WTC11 (cell line): ENCODE data around the gene FAF1. TPM values are rescaled to one million over a fixed set of nuclear protein-coding genes. Genes with fewer than 3 reads are reported as not detected.

Experiments
- ATAC-seq: fragments of 200-7000 bp; cut with Tn5 transposase; 2 replicates; pipeline ENCODE4 v1.10.0; 2021; ENCODE audit warnings: mild to moderate bottlenecking, moderate library complexity
- CTCF ChIA-PET: fragments of 300-600 bp; sonication (Branson Sonifier 250); formaldehyde crosslinking; loops from one replicate; lab custom pipeline; 2021; ENCODE audit warnings: antibody characterized with exemption; lab: Charles Lee
- POLR2A ChIA-PET: fragments of 350-600 bp; sonication (Branson Sonifier 250); formaldehyde crosslinking; loops from one replicate; lab custom pipeline; 2021; ENCODE audit warnings: antibody characterized with exemption; lab: Charles Lee
- DNase-seq: peaks from one replicate; pipeline ENCODE4 v3.0.0; 2021; ENCODE audit warnings: low spot score
- H3K27ac Mint-ChIP-seq: 2 replicates; pipeline ENCODE4 v1.8.0; 2021; ENCODE audit warnings: mixed read lengths
- H3K27me3 Mint-ChIP-seq: 2 replicates; pipeline ENCODE4 v1.8.0; 2021; ENCODE audit warnings: low read depth, mild to moderate bottlenecking, moderate library complexity, mixed read lengths
- H3K36me3 Mint-ChIP-seq: 2 replicates; pipeline ENCODE4 v1.8.0; 2021; ENCODE audit warnings: mixed read lengths
- H3K4me1 Mint-ChIP-seq: 2 replicates; pipeline ENCODE4 v1.8.0; 2022; ENCODE audit warnings: mixed read lengths
- H3K4me3 Mint-ChIP-seq: 2 replicates; pipeline ENCODE4 v1.8.0; 2021; ENCODE audit warnings: mild to moderate bottlenecking, moderate library complexity, mixed read lengths
- H3K9me3 Mint-ChIP-seq: 2 replicates; pipeline ENCODE4 v1.8.0; 2021; ENCODE audit warnings: mixed read lengths
- CREM ChIP-seq: sonication (generic); formaldehyde crosslinking; IDR thresholded peaks from 2 replicates; pipeline ENCODE4 v1.8.1; 2022; ENCODE audit warnings: mild to moderate bottlenecking, missing genetic modification reagents, moderate library complexity
- FOXK1 ChIP-seq: sonication (generic); formaldehyde crosslinking; IDR thresholded peaks from 2 replicates; pipeline ENCODE4 v1.8.0; 2022; ENCODE audit warnings: mild to moderate bottlenecking, moderate library complexity, missing genetic modification reagents
- GRHL2 ChIP-seq: fragments of 250-450 bp; sonication (Bioruptor Pico); IDR thresholded peaks from 2 replicates; pipeline ENCODE4 v1.8.0; 2022; ENCODE audit warnings: mild to moderate bottlenecking, moderate library complexity; ENCODE audit not compliant: insufficient replicate concordance, severe bottlenecking
- IRF2 ChIP-seq: sonication (generic); formaldehyde crosslinking; IDR thresholded peaks from 2 replicates; pipeline ENCODE4 v1.8.0; 2022; ENCODE audit warnings: low read depth, missing genetic modification reagents, borderline replicate concordance
- JUN ChIP-seq: sonication (generic); formaldehyde crosslinking; IDR thresholded peaks from 2 replicates; pipeline ENCODE4 v1.8.0; 2023; ENCODE audit warnings: mild to moderate bottlenecking, missing genetic modification reagents
- NFATC4 ChIP-seq: fragments of 250-450 bp; sonication (Bioruptor Pico); IDR thresholded peaks from 2 replicates; pipeline ENCODE4 v1.9.0; 2021; ENCODE audit warnings: mild to moderate bottlenecking
- NR2C2 ChIP-seq: sonication (generic); formaldehyde crosslinking; IDR thresholded peaks from 2 replicates; pipeline ENCODE4 v1.8.0; 2022; ENCODE audit warnings: mild to moderate bottlenecking, missing genetic modification reagents
- SMAD3 ChIP-seq: sonication (generic); formaldehyde crosslinking; IDR thresholded peaks from 2 replicates; pipeline ENCODE4 v1.8.0; 2022; ENCODE audit warnings: missing genetic modification reagents, mild to moderate bottlenecking, borderline replicate concordance
- SMAD4 ChIP-seq: sonication (generic); formaldehyde crosslinking; IDR thresholded peaks from 2 replicates; pipeline ENCODE4 v1.8.0; 2022; ENCODE audit warnings: mild to moderate bottlenecking, missing genetic modification reagents
- SP1 ChIP-seq: sonication (generic); formaldehyde crosslinking; conservative IDR thresholded peaks from 2 replicates; pipeline ENCODE4 v1.8.1; 2022; ENCODE audit warnings: missing genetic modification reagents
- ZBTB21 ChIP-seq: sonication (generic); formaldehyde crosslinking; IDR thresholded peaks from 2 replicates; pipeline ENCODE4 v1.8.1; 2023; ENCODE audit warnings: mild to moderate bottlenecking, missing genetic modification reagents, borderline replicate concordance
- ZNF396 ChIP-seq: fragments of 250-450 bp; sonication (Bioruptor Pico); IDR thresholded peaks from 2 replicates; pipeline ENCODE4 v1.8.0; 2021; ENCODE audit warnings: mild to moderate bottlenecking, moderate library complexity, borderline replicate concordance
- ZNF671 ChIP-seq: fragments of 250-450 bp; sonication (Bioruptor Pico); IDR thresholded peaks from 2 replicates; pipeline ENCODE4 v1.8.0; 2021; ENCODE audit warnings: mild to moderate bottlenecking
- total RNA-seq: library from RNA; stranded (reverse); gene quantifications from 3 replicates; pipeline ENCODE4 v1.2.3, GENCODE V29; 2021
- TF ChIP-seq, protein P1 (sequence below): sonication (generic); formaldehyde crosslinking; IDR thresholded peaks from 2 replicates; pipeline ENCODE4 v1.8.1; 2023; ENCODE audit warnings: mild to moderate bottlenecking, missing genetic modification reagents
- TF ChIP-seq, protein P2 (sequence below): sonication (generic); formaldehyde crosslinking; IDR thresholded peaks from 2 replicates; pipeline ENCODE4 v1.8.1; 2023; ENCODE audit warnings: mild to moderate bottlenecking, missing genetic modification reagents, moderate library complexity
- TF ChIP-seq, protein P3 (sequence below): fragments of 250-450 bp; sonication (Bioruptor Pico); IDR thresholded peaks from 2 replicates; pipeline ENCODE4 v2.1.2; 2022; ENCODE audit warnings: mild to moderate bottlenecking, moderate library complexity
- TF ChIP-seq, protein P4 (sequence below): fragments of 250-450 bp; sonication (Bioruptor Pico); IDR thresholded peaks from 2 replicates; pipeline ENCODE4 v1.9.0; 2021; ENCODE audit warnings: moderate library complexity, mild to moderate bottlenecking, inconsistent platforms, borderline replicate concordance
- TF ChIP-seq, protein P5 (sequence below): sonication (generic); formaldehyde crosslinking; IDR thresholded peaks from 2 replicates; pipeline ENCODE4 v1.8.0; 2022; ENCODE audit warnings: mild to moderate bottlenecking, missing genetic modification reagents
- TF ChIP-seq, protein P6 (sequence below): fragments of 250-450 bp; sonication (Bioruptor Pico); IDR thresholded peaks from 2 replicates; pipeline ENCODE4 v1.9.0; 2021; ENCODE audit warnings: mild to moderate bottlenecking
- TF ChIP-seq, protein P7 (sequence below): sonication (generic); formaldehyde crosslinking; IDR thresholded peaks from 2 replicates; pipeline ENCODE4 v1.8.1; 2022; ENCODE audit warnings: low read depth, mild to moderate bottlenecking, moderate library complexity, missing genetic modification reagents, borderline replicate concordance

The FAF1 gene
- total RNA-seq, 1 experiment from 2014 or later: 53.5 TPM

DNA sequence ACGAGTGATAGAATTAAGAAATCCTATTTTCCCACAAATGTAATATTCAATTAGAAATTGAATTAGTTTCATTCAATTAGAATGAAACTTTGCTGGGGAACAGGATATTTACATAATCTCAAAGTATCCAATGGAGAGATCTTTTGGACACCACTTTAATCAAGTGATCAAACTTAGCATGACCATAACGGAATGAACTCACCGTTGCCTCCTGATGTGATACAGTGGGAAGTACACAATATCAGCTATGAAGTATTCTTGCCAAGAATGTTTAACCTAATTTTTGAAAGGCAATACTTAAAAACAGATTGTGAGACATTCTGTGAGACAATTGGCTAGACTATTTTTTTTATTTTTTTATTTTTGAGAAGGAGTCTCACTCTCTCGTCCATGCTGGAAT is 26.6 kb upstream of the FAF1 start:
- DNase-seq (no peak), ATAC-seq (no peak)
- Mint-ChIP-seq H3K9me3 (no peaks in the 10 kb centered on the region), H3K27ac (no peak overlapping the region), H3K4me1 (no peaks in the 10 kb centered on the region), H3K4me3 (no peak overlapping the region), H3K36me3 (no peaks in the 10 kb centered on the region), H3K27me3 (peaks cover 43% of the 10 kb centered on the region)
- POLR2A ChIA-PET: no interaction called here
- no peak for TF ChIP-seq SP1 (CRISPR knock-in tag)
- TF ChIP-seq NFATC4 (CRISPR knock-in tag): no peak
- TF ChIP-seq, protein P1, sequence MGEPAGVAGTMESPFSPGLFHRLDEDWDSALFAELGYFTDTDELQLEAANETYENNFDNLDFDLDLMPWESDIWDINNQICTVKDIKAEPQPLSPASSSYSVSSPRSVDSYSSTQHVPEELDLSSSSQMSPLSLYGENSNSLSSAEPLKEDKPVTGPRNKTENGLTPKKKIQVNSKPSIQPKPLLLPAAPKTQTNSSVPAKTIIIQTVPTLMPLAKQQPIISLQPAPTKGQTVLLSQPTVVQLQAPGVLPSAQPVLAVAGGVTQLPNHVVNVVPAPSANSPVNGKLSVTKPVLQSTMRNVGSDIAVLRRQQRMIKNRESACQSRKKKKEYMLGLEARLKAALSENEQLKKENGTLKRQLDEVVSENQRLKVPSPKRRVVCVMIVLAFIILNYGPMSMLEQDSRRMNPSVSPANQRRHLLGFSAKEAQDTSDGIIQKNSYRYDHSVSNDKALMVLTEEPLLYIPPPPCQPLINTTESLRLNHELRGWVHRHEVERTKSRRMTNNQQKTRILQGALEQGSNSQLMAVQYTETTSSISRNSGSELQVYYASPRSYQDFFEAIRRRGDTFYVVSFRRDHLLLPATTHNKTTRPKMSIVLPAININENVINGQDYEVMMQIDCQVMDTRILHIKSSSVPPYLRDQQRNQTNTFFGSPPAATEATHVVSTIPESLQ: no peak
- TF ChIP-seq, protein P2, sequence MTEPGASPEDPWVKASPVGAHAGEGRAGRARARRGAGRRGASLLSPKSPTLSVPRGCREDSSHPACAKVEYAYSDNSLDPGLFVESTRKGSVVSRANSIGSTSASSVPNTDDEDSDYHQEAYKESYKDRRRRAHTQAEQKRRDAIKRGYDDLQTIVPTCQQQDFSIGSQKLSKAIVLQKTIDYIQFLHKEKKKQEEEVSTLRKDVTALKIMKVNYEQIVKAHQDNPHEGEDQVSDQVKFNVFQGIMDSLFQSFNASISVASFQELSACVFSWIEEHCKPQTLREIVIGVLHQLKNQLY (CRISPR knock-in tag): no peak
- TF ChIP-seq ZNF671: no peak
- TF ChIP-seq JUN (CRISPR knock-in tag): no peak
- TF ChIP-seq, protein P3, sequence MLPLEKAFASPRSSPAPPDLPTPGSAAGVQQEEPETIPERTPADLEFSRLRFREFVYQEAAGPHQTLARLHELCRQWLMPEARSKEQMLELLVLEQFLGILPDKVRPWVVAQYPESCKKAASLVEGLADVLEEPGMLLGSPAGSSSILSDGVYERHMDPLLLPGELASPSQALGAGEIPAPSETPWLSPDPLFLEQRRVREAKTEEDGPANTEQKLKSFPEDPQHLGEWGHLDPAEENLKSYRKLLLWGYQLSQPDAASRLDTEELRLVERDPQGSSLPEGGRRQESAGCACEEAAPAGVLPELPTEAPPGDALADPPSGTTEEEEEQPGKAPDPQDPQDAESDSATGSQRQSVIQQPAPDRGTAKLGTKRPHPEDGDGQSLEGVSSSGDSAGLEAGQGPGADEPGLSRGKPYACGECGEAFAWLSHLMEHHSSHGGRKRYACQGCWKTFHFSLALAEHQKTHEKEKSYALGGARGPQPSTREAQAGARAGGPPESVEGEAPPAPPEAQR (CRISPR knock-in tag): no peak
- TF ChIP-seq, protein P4, sequence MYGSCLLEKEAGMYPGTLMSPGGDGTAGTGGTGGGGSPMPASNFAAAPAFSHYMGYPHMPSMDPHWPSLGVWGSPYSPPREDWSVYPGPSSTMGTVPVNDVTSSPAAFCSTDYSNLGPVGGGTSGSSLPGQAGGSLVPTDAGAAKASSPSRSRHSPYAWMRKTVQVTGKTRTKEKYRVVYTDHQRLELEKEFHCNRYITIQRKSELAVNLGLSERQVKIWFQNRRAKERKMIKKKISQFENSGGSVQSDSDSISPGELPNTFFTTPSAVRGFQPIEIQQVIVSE (CRISPR knock-in tag): no peak
- no peak for TF ChIP-seq SMAD4 (CRISPR knock-in tag)
- no peak for TF ChIP-seq ZBTB21 (CRISPR knock-in tag)
- TF ChIP-seq FOXK1: no peak
- no peak for TF ChIP-seq CREM (CRISPR knock-in tag)
- TF ChIP-seq, protein P5, sequence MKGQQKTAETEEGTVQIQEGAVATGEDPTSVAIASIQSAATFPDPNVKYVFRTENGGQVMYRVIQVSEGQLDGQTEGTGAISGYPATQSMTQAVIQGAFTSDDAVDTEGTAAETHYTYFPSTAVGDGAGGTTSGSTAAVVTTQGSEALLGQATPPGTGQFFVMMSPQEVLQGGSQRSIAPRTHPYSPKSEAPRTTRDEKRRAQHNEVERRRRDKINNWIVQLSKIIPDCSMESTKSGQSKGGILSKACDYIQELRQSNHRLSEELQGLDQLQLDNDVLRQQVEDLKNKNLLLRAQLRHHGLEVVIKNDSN (CRISPR knock-in tag): no peak
- TF ChIP-seq IRF2 (CRISPR knock-in tag): no peak
- TF ChIP-seq ZNF396: no peak
- TF ChIP-seq GRHL2: no peak
- CTCF ChIA-PET: no interaction called here

DNA sequence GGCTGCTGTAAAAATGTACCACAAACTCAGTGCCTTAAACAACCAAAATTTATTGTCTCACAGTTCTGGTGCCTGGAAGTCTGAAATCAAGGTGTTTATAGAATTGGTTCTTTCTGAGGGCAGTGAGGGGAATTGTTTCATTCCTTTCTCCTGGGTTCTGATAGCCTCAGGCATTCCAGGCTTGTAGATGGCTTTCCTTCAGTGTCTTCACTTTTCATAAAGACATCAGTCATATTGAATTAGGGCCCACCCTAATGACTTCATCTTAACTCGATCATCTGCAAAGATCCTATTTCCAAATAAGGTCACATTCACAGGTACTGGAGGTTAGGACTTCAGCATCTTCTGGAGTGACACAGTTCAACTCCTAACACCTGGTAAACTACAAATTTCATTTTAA is 25.0 kb upstream of the FAF1 start:
- no peak overlapping the region for H3K4me3 Mint-ChIP-seq
- TF ChIP-seq, protein P6, sequence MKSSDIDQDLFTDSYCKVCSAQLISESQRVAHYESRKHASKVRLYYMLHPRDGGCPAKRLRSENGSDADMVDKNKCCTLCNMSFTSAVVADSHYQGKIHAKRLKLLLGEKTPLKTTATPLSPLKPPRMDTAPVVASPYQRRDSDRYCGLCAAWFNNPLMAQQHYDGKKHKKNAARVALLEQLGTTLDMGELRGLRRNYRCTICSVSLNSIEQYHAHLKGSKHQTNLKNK (CRISPR knock-in tag): no peak
- TF ChIP-seq SMAD3 (CRISPR knock-in tag) (no peak), NR2C2 (CRISPR knock-in tag) (no peak)
- TF ChIP-seq, protein P7, sequence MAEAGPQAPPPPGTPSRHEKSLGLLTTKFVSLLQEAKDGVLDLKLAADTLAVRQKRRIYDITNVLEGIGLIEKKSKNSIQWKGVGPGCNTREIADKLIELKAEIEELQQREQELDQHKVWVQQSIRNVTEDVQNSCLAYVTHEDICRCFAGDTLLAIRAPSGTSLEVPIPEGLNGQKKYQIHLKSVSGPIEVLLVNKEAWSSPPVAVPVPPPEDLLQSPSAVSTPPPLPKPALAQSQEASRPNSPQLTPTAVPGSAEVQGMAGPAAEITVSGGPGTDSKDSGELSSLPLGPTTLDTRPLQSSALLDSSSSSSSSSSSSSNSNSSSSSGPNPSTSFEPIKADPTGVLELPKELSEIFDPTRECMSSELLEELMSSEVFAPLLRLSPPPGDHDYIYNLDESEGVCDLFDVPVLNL (CRISPR knock-in tag): no peak
- TF ChIP-seq, protein P5 (CRISPR knock-in tag): no peak
- TF ChIP-seq, all 79 proteins: peak for 0
- H3K4me1 Mint-ChIP-seq: no peaks in the 10 kb centered on the region
- H3K9me3 Mint-ChIP-seq: no peaks in the 10 kb centered on the region
- no peak overlapping the region for H3K27ac Mint-ChIP-seq
- DNase-seq: no peak
- peaks cover 58% of the 10 kb centered on the region for H3K27me3 Mint-ChIP-seq
- no peak for ATAC-seq
- no peaks in the 10 kb centered on the region for H3K36me3 Mint-ChIP-seq
- ChIA-PET CTCF (no interaction called here), POLR2A (interaction anchor here (0.6 kb wide), 1 partner anchor 56 kb away, joined by 8 read pairs; no protein-coding TSS in a partner anchor)
